K562 (cell line): ENCODE data around the gene ERAP2. TPM values are rescaled to one million over a fixed set of nuclear protein-coding genes. Genes with fewer than 3 reads are reported as not detected.

Experiments
- ETV1 ChIP-seq: fragments of 450-650 bp; conservative IDR thresholded peaks from 2 replicates; pipeline ENCODE4 v1.6.1; 2016; ENCODE audit warnings: missing genetic modification characterization, control low read depth, low read depth, missing compliant biosample characterization
- HNRNPLL ChIP-seq: fragments of 200-400 bp; formaldehyde crosslinking; IDR thresholded peaks from 2 replicates; pipeline ENCODE4 v1.6.1; 2017; ENCODE audit warnings: low read length, low read depth, mild to moderate bottlenecking; ENCODE audit not compliant: poor library complexity, severe bottlenecking
- HOMEZ ChIP-seq: fragments of 250-450 bp; sonication (Bioruptor Pico); IDR thresholded peaks from 2 replicates; pipeline ENCODE4 v1.4.0; 2020; ENCODE audit warnings: mild to moderate bottlenecking, moderate library complexity
- IRF2 ChIP-seq: sonication (generic); formaldehyde crosslinking; IDR thresholded peaks from 2 replicates; pipeline ENCODE4 v1.8.1; 2022; ENCODE audit warnings: mild to moderate bottlenecking, missing genetic modification reagents
- KLF10 ChIP-seq: fragments of 250-450 bp; sonication (Bioruptor Pico); IDR thresholded peaks from 2 replicates; pipeline ENCODE4 v1.6.1; 2021; ENCODE audit warnings: matching md5 sums
- MTA3 ChIP-seq: fragments of 450-650 bp; formaldehyde crosslinking; IDR thresholded peaks from 2 replicates; pipeline ENCODE4 v1.6.1; 2017; ENCODE audit warnings: mild to moderate bottlenecking, borderline replicate concordance
- NCOR1 ChIP-seq: fragments of 450-650 bp; IDR thresholded peaks from 2 replicates; pipeline ENCODE4 v1.6.1; 2016; ENCODE audit warnings: mild to moderate bottlenecking, moderate library complexity
- NR2C1 ChIP-seq, 2 experiments: fragments of 450-650 bp; IDR thresholded peaks; 2 replicates each; pipeline ENCODE4 v1.6.1; 2017; ENCODE audit warnings: mild to moderate bottlenecking in 2 of 2, antibody characterized with exemption in 1 of 2, inconsistent platforms in 1 of 2, missing compliant biosample characterization in 1 of 2, missing genetic modification characterization in 1 of 2
- NR2C2 ChIP-seq, 2 experiments: fragments of 200-800 bp in 1 of 2; sonication (Bioruptor generic) in 1 of 2; sonication (generic) in 1 of 2; formaldehyde crosslinking in 1 of 2; IDR thresholded peaks; 2 replicates each; pipeline versions ENCODE4 v1.6.1 to v1.8.0; 2016 to 2022; ENCODE audit warnings: mild to moderate bottlenecking in 1 of 2, missing compliant biosample characterization in 1 of 2, missing genetic modification characterization in 1 of 2, missing genetic modification reagents in 1 of 2
- PHTF2 ChIP-seq: fragments of 250-450 bp; sonication (Bioruptor Pico); IDR thresholded peaks from 2 replicates; pipeline ENCODE4 v1.5.0; 2021; ENCODE audit warnings: mild to moderate bottlenecking
- PRMT5 ChIP-seq: sonication (generic); formaldehyde crosslinking; IDR thresholded peaks from 2 replicates; pipeline ENCODE4 v1.5.0; 2020; ENCODE audit warnings: missing genetic modification reagents
- SAFB ChIP-seq: fragments of 200-400 bp; formaldehyde crosslinking; IDR thresholded peaks from 2 replicates; pipeline ENCODE4 v1.6.1; 2017; ENCODE audit warnings: low read depth, low read length, borderline replicate concordance
- SOX6 ChIP-seq: fragments of 450-650 bp; IDR thresholded peaks from 2 replicates; pipeline ENCODE4 v1.6.1; 2014; ENCODE audit warnings: mild to moderate bottlenecking
- SREBF2 ChIP-seq: sonication (generic); formaldehyde crosslinking; IDR thresholded peaks from 2 replicates; pipeline ENCODE4 v1.4.0; 2020; ENCODE audit warnings: mild to moderate bottlenecking, missing genetic modification reagents
- SRSF1 ChIP-seq: fragments of 200-400 bp; formaldehyde crosslinking; IDR thresholded peaks from 2 replicates; pipeline ENCODE4 v1.6.1; 2017; ENCODE audit warnings: mild to moderate bottlenecking, low read depth, low read length, moderate library complexity
- STAT5A ChIP-seq: IDR thresholded peaks from 2 replicates; pipeline ENCODE4 v1.6.1; 2012; ENCODE audit warnings: low read length, inconsistent platforms, borderline replicate concordance
- XRCC5 ChIP-seq: fragments of 200-400 bp; formaldehyde crosslinking; IDR thresholded peaks from 2 replicates; pipeline ENCODE4 v1.6.1; 2017; ENCODE audit warnings: low read depth, mild to moderate bottlenecking, low read length
- ZBTB7A ChIP-seq: IDR thresholded peaks from 2 replicates; pipeline ENCODE4 v1.6.1; 2011; ENCODE audit warnings: low read depth, mild to moderate bottlenecking, low read length, moderate library complexity, borderline replicate concordance; ENCODE audit not compliant: control insufficient read depth
- ZBTB8A ChIP-seq: fragments of 450-650 bp; IDR thresholded peaks from 2 replicates; pipeline ENCODE4 v1.6.1; 2018; ENCODE audit warnings: mild to moderate bottlenecking, moderate library complexity; ENCODE audit not compliant: partially characterized antibody
- ZNF280B ChIP-seq: fragments of 250-450 bp; sonication (Bioruptor Pico); IDR thresholded peaks from 2 replicates; pipeline ENCODE4 v1.5.1; 2021; ENCODE audit warnings: mild to moderate bottlenecking
- ZNF717 ChIP-seq: fragments of 250-450 bp; sonication (Bioruptor Pico); IDR thresholded peaks from 2 replicates; pipeline ENCODE4 v1.5.0; 2021
- polyA plus RNA-seq, 8 experiments: library from polyadenylated mRNA; depleted of rRNA in 4 of 8; stranded (reverse) in 5 of 8; unstranded in 3 of 8; fragments of >200 nt; fragmentation: Nextera tagmentation in 2 of 8; fragmentation: Illumina TruSeq in 1 of 8; extraction: Ambion mirVana in 2 of 8; extraction: Trizol in 1 of 8; gene quantifications; 2 replicates each; pipeline versions ENCODE4 v1.2.1 to v1.2.3, GENCODE V29; 2011 to 2014; ENCODE audit warnings: inconsistent platforms in 1 of 8, missing spikeins in 1 of 8
- total RNA-seq, 7 experiments: library from RNA; depleted of rRNA in 6 of 7; stranded (reverse); fragments of >200 nt in 6 of 7; fragmentation: Illumina TruSeq in 2 of 7; extraction: Trizol in 2 of 7; gene quantifications; 2 replicates each; pipeline versions ENCODE4 v1.2.1 to v1.2.3, GENCODE V29; 2011 to 2021; ENCODE audit warnings: low replicate concordance in 1 of 7
- TF ChIP-seq, protein P1 (sequence below): sonication (generic); formaldehyde crosslinking; IDR thresholded peaks from 2 replicates; pipeline ENCODE4 v1.9.0; 2022; ENCODE audit warnings: mild to moderate bottlenecking, missing genetic modification reagents
- TF ChIP-seq, protein P2 (sequence below): IDR thresholded peaks from 3 replicates; pipeline ENCODE4 v1.6.1; 2011; ENCODE audit warnings: borderline replicate concordance, mild to moderate bottlenecking; ENCODE audit not compliant: insufficient read length, insufficient read depth
- TF ChIP-seq, protein P3 (sequence below): fragments of 250-450 bp; sonication (Bioruptor Pico); IDR thresholded peaks from 2 replicates; pipeline ENCODE4 v1.6.1; 2021; ENCODE audit warnings: mild to moderate bottlenecking

Gene ERAP2
- total and polyA plus RNA-seq, 9 of the 15 experiments (the other 6 are each of a cell fraction or from before 2014, with no cell fraction given), result 0.93 to 4.0 (median 2.1) TPM

- TF ChIP-seq IRF2 (no peak), PHTF2 (no peak), SAFB (no peak), PRMT5 (CRISPR knock-in tag) (no peak), NCOR1 (peak; percentile 73), ZBTB8A (no peak), ZBTB7A (no peak), XRCC5 (no peak), STAT5A (peak; percentile 46), HNRNPLL (no peak), KLF10 (no peak), ZNF717 (CRISPR knock-in tag) (no peak), SRSF1 (no peak), SOX6 (peak; percentile 79), ZNF280B (CRISPR knock-in tag) (no peak), ETV1 (tag) (no peak), NR2C2 (CRISPR knock-in tag; IDR thresholded peaks at IDR 0.05) (no peak), NR2C2 (tag; IDR thresholded peaks at IDR 0.05) (peak; percentile 60), NR2C1 (IDR thresholded peaks at IDR 0.05) (0 out of 2 replicates have a peak, but pooled peaks have one; percentile 26), NR2C1 (tag; IDR thresholded peaks at IDR 0.05) (peak; percentile 49), HOMEZ (no peak), MTA3 (0 out of 2 replicates have a peak, but pooled peaks have one; percentile 53), SREBF2 (CRISPR knock-in tag) (no peak)
- TF ChIP-seq, protein P1, sequence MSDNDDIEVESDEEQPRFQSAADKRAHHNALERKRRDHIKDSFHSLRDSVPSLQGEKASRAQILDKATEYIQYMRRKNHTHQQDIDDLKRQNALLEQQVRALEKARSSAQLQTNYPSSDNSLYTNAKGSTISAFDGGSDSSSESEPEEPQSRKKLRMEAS, result peak; percentile 47; the same call in 1 of the 2 replicates
- TF ChIP-seq, protein P2, sequence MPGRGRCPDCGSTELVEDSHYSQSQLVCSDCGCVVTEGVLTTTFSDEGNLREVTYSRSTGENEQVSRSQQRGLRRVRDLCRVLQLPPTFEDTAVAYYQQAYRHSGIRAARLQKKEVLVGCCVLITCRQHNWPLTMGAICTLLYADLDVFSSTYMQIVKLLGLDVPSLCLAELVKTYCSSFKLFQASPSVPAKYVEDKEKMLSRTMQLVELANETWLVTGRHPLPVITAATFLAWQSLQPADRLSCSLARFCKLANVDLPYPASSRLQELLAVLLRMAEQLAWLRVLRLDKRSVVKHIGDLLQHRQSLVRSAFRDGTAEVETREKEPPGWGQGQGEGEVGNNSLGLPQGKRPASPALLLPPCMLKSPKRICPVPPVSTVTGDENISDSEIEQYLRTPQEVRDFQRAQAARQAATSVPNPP, result no peak
- TF ChIP-seq, protein P3, sequence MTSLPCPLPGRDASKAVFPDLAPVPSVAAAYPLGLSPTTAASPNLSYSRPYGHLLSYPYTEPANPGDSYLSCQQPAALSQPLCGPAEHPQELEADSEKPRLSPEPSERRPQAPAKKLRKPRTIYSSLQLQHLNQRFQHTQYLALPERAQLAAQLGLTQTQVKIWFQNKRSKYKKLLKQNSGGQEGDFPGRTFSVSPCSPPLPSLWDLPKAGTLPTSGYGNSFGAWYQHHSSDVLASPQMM (CRISPR knock-in tag), result no peak
Measured at GRCh38 chr5:96930058-96930457, 53.8 kb downstream of the ERAP2 start (continued).
